HUDEP-2 (cell line): ENCODE results near the gene SOBP.

Source experiments
- DNase-seq, 76 experiments: peaks; one replicate each; lab custom pipeline; 2025; ENCODE audit not compliant: unreplicated experiment in 76 of 76; lab: John Stamatoyannopoulos, UW

SOBP gene

DNA sequence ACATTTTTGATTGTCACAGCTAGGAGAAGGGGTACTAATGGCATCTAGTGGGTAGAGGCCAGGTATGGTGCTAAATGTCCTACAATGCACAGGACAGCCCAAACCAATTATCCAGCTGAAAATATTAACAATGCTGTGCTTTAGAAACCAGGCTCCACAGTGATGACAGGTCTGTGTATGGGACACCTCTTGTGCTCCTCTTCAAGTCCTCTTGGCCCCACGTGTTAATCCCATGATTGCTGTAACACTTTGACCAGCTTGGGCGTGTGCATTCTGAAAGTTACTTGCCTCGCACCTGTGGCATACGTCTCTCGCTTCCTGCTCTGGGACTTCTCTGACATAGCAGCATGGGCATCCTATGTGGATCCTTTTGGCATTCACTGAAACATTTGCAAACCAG, 29.3 kb downstream of the SOBP start:
- DNase-seq = peak in 3 of 76 experiments; percentile 9 to 21 (median 10)

DNA sequence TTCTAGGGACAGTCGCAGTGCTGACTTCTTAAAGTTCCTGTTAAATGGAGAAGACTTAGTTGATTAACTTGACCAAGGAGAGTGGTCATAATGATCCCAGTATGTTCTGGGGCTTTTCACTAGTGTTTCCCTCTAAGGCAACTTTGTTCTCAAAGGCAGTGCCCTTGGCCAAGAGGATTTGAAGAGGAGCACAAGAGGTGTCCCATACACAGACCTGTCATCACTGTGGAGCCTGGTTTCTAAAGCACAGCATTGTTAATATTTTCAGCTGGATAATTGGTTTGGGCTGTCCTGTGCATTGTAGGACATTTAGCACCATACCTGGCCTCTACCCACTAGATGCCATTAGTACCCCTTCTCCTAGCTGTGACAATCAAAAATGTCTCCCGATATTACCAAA, 30.8 kb downstream of the SOBP start:
- DNase-seq = peak in 1 of 76 experiments; percentile 9

DNA sequence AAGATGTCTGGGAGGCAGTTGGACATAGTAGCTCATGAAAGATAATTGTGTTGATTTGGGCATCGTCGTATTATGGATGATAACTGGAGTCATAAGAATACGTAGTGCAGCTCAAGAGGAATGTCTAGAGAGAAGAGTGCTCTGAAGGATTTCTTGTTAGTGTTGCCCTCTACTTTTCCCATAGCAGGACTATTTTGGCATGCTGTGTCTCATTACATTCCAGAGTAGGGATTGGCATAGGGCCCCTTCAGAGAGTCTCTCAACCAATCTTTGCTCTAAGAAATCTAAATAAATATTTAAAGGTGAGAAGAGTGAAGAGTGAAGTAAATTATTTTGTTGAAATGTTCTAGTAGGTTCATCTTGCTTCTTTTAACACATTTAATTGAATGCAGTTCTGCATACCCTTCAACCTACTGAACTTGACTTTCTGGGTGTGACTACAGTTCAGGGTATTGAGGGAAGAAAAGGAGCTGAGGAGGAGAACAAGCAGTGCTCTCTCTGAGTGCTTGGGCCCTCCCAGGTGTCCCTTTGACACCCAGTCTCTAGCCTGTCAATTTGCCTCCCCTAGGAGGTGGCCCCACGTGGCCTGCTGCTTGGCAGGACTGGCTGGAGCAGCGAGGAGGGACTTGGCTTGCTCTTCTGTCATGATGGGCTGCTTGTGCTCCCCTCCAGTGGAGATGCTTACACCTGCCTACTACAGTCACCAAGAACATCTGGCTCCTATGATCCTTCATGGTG, 33.3 kb downstream of the SOBP start:
- DNase-seq = no peak

DNA sequence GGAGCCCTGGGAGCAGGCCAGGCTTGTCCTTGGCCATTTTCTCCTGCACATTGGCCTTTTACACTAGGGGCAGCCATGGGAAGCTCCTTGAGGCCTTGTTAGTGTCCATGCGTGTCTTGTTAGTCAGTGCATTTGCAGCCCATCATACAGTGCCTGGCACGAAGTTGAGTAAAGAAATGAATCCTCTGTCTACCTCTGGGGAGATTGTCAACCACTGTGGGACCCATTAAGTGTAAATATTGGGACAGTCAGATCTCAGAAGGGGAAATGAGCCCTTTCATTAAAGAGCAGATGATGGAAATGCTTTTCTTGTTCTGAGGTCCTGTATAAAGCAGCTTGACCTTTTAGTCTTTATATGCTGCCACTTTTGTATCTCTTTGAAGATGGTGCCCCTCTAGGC, 33.9 kb downstream of the SOBP start:
- no peak for DNase-seq

DNA sequence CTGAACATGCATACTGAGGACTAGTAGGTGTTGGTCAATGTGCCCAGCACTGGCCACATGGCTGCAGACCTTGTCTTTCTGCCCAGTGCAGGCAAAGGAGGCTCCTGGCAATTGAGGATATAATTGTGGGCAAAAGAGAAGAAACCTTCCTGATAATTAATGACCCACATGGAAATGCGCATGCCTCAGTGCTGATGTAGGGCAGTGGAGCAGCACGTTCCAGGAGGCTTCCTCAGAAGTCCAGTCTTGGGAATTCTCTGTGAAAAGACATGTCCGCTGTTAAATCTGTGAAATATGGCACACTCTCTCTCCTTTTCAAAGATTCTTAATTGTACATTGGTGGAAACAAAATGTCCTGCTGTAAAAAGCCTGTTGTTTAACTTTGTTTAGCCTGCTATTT, 34.7 kb downstream of the SOBP start:
- DNase-seq = no peak

DNA sequence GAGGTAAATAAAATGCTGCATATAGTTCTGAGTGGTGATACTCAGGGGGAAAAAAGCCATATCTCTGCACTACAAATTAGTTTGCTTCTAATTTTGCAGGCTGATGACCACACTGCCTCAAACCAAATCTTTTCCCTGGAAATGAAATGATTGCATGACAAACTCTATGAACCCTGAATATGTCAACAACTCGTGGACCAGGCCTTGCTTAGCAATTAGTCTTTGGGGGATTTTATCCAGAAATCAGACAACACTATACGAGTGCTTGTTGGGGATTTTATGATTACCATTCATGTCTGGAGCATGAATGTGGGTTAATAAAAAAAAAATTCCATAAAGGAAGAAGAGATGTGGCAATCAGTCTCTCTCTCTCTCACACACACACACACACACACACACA, 42.0 kb downstream of the SOBP start:
- no peak for DNase-seq

DNA sequence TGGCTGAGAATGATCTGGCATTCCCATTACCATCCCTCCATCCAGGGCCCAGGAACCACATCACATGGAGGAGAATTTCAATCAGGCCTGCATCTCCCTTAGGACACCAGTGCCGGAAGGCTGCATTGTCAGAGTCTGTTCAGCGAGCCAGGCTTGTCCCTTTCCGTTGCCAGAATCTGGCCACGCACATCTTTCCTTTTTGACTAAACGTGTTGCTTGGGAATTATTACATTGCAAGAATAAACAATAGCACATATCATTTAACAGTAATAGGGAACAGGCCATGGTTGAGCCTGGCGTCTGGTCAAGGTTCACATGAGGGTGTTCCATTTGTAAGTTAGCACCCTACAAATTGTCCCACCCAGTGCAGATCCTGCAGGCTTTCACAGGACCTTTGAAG, 42.8 kb downstream of the SOBP start:
- no peak for DNase-seq

DNA sequence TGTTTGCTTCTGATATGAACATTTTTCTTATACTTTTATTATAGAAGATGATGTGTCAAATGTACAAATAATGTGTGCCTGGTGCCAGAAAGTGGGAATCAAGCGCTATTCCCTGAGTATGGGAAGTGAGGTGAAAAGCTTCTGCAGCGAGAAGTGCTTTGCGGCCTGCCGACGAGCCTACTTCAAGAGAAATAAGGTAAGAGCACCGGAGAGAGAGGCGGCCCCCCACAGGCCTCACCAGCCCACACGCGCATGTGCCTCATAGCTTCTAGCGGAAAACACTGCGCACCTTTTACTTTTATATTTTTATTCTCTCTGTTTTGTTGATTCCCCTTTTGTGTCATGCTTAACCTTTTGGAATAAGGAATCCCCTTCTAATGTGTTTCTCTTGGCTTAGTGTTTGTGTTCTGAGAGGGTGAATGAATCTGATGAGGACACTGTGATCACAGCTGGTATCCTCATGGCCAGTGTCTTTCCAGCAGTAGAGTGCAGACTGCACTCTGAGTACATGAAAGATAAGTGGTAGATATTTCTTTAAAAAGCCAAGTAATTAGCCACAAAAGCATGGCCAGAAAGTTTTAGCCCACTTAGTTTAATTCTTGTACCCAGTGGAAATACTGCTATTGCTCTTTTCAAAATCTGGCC, 43.6 kb downstream of the SOBP start:
- no peak for DNase-seq

DNA sequence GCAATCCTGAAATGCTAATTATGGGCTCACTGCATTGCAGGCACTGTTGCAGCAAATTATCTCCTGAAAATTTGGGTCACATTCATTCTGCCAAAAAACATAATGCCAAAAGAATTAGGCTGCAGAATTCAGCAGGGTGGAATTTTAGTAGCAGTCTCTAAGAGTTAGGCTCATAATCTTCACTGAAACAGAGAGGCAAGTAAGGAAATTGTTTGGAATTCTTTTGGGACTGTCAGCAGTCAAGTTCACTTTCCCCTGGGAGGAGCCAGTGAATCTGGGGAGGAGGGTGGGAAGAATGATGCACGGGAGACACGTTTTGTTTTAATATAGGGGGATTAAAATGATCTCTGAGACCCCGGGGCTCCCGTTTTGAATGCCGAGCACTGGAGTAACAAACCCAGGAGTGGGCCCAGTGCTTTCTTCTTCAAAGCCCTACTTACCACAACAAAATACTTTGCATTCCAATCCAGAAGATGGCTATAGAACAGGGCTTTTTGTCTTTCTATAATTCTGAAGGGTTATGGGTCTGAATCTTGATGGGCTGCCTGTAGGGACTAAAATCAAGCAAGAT, 44.7 kb downstream of the SOBP start:
- DNase-seq = no peak

DNA sequence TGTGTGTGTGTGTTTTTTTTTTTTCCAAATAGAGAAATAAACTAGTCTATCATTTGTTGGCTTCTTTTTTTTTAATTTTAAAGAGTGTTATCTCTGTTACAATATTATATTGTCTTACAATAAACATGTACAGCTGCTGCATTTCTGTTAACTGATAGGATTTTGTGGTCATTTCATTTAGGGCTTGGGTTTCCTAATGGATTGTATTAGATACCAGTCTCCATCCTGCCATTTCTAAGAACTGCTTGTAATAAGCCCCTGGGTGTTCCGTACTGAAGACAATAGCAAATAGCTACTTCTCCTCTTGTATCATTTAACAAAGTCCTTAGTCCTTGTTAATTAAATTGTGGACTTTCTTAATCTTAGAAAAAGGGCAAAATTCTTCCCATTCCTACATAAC, 45.7 kb downstream of the SOBP start:
- no peak for DNase-seq

DNA sequence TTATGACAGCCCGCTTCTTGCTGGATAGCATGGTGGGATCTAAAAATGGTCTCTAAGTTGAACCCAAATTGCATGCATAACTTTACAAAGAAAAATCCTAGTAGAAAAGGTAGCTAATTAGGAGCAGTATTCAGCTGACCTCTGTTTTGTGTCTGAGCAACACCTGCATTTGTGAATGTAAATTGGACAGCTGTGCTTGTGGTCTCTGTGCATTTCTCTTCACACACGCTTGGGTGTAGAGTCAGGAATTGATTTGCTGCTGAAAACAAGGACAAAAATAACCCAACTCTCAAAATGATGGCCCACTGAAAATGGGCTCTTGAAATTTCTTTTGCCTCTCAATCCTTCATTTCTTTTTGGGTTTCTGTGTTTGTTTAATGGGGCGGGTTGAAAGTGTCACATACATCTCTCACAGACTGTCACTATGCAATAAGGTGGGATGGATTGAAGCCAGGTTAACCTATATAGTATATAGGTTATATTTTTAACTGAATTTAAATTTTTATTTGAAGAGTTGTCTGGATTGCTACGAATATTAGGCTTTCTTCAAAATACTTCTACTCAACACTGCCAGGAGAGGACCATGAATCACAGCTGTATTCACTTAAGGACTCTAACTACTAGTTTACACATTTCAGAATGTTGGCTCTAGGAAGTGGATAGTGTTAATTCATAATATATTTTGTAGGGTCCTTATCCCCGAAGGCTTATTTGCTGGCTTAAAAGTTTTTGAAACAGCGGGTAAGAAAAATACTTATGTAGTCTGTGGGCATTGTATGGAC, 46.5 kb downstream of the SOBP start:
- no peak for DNase-seq

DNA sequence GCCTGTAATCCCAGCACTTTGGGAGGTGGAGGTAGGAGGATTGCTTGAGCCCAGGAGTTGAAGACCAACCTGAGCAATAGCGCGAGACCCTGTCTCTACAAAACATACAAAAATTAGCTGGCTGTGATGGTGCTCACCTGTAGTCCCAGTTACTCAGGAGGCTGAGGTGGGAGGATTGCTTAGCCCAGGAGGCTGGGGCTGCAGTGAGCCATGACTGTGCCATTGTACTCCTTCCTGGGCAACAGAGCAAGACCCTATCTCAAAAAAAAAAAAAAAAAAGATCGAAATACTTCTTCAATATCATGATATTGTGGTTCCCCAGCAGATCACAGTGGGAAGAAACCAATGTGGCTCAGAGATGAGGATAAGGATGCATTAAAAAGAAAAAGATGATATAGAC, 47.6 kb downstream of the SOBP start:
- no peak for DNase-seq

DNA sequence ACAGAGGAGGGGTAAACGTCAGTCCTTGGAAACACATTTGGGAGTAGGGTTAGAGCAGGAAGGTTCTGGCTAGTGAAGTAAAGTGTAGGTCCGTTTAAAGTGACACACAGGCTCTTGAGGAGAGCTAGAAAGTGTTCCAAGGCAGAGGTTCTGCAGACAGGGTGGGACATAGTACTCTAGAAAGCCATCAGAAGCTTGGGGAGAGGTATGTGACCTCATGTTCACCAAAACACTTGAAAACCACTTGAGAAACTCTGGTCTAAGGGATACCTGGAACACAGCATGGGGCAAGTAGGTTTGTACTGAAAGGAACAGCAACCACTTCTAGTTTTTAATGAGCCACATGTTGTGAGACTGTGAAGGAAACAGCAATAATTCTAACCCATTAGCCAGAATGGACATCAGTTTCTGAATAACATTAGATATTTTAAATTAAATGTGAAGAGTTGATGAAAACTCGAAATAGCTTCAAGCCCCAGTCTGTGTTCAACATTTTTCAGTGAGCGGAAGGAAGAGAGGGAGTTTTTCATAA, 49.0 kb downstream of the SOBP start:
- DNase-seq = no peak

DNA sequence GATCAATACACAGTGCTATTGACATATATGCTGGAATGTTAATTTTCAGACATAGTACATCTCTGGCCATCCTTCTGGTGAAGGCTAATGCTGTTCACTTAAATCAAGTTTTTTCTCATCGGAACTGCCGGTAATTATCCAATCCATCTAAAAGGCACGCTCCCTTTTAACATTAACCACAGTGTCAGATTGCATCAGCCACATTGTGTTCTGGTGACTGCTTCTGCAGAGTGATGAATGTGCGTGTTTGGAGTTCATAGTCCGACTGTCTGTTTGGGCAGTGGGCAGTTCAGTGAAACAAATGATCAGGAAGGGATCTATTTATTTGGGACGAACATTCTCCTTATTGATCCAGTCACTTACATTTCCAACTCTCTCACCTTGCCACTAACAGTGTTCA, 49.5 kb downstream of the SOBP start:
- DNase-seq = no peak

DNA sequence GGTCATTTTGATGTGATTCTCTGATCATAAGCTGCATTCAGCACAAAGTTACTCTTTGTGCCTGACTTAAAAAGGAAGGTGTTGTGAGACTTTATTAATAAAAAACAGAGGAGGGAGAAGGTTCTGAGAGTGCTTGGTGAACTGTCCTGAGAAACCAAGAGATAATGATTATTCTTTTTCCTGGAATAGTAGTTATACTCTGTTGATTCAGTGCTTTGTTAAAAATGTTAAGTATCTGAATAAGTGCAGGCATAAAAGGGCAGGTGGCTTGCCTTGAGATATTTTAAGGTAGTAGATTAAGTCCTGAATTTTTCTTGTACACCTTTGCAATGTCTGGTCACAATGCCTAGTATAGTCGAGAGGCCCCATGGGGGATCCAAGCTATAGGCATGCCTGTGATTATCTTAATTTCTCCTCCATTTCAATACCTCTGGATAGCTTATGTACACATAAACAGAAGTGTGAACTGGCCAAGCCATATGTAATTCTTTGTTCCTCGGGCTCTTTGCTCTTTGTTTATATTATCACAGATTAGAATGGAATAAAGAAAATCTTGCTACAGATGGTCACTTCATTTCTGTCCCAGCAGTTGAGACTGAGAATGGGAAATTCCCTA, 50.0 kb downstream of the SOBP start:
- DNase-seq = no peak

DNA sequence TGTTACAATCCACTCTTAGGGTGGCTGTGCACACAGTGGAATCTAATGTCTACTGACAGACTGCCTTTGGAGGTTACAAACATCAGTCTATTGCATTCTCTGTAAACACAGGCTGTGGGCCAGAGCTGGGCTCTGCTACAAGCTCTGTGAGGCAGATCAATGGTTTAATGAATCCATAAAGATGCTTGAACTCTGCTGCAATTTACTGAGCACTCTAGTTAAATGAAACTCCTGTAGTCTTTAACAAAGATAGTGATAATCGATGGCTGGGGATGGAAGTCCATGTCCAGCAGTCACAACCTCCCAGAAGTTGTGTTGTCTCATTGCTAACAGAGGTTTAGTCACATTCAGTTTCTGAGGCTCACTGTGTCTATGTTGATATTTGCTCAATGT, 50.5 kb downstream of the SOBP start:
- DNase-seq = no peak

DNA sequence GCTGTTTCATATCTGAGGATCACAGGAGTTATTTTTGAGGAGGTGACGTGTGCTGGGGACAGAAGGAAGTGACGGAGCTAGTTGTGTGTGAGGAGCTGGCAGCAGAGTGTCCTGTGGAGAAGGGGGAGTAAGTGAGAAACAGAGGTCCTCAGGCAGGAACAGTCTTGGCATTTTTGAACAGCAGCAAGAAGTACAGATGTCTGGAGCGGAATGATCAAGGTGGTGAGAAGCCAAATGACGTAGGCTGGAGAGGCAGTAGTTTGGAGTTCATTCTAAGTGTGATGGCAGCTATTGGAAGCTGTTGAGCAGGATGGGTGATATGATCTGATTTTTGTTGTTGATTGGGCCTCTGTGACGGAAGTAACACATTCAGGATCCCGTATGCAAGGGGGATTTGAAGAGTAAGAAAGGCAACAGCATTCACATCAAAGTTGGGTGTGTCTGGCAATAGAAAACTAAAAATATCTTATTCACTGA, 52.3 kb downstream of the SOBP start:
- DNase-seq = no peak

DNA sequence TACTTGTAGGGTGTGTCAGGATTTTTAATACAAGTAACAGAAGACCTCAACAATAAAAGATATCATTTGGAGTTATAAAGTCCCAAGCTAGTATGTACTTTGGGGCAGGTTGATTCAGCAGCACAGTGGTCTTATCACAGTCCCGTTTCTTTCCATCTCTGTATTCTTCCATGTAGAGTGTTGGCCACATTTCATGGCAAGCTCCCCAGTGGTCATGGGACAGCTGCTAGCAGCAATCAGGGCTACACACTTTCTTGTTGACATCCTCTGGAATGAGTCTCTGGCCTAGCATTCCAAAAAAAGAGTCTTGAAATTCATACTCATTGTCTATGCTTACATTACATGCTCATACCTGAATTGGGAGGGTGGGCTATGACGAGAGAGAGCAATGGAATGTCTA, 53.2 kb downstream of the SOBP start:
- DNase-seq = no peak

DNA sequence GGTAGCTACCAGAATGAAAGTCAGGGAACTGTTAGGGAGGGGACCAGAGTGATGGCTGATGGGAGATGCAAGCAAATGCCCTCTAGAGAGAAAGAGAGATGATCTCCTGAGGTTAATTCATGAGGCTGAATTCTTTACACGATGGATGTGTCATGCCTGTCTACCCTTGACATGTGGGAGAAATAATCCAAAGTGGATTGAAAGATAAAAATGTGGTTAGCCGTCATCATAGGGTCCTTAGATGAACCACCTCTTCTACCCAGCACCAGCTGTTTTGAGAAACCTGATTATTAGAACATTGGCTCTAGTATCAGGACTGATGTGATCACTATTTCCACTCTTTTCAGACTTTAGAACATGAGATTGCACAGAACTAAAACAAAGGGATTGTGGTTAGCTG, 53.6 kb downstream of the SOBP start:
- DNase-seq = no peak

DNA sequence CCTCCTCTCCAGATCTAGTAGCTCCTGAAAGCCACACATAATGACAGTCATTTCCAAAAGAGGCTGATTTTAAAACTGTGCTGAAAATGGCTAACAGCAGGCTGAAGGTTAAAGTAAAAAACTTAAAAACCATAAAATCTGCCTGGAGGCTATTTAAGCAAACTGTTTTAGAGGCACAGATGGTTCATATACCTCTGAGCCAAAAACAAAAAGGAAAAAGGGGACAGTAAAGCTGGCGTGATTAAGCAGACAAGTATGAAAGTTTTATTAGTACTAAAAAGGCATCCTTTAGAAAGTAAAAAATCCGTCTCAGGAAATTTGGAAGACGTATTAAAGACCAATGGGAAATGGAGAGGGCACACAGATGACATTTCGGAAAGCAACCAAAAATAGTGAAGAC, 55.8 kb downstream of the SOBP start:
- DNase-seq = no peak
